Tibial artery (tissue), 4 donors: Measurements from ENCODE around the gene PDE1C.

ENCODE experiments used
- DNase-seq, 2 donors: peaks; one replicate each; pipeline ENCODE4 v3.0.0-alpha.2; 2019
- H3K27ac ChIP-seq, 2 donors: fragments of 200-600 bp; sonication (generic) in 1 of 2; 1 replicate in 1 of 2; 2 replicates in 1 of 2; pipeline ENCODE4 v1.5.1; 2018 to 2019; ENCODE audit warnings: mild to moderate bottlenecking in 1 of 2
- H3K27me3 ChIP-seq, 2 donors: fragments of 200-600 bp; sonication (generic) in 1 of 2; one replicate each; pipeline versions ENCODE4 v1.5.1 to v1.6.0; 2016 to 2019
- H3K36me3 ChIP-seq, 3 donors: fragments of 200-600 bp; sonication (generic) in 2 of 3; one replicate each; pipeline ENCODE4 v1.5.1; 2016 to 2019; ENCODE audit warnings: mild to moderate bottlenecking in 2 of 3
- H3K4me1 ChIP-seq, 4 donors: fragments of 200-600 bp; sonication (generic) in 2 of 4; 1 replicate in 3 of 4; 2 replicates in 1 of 4; pipeline ENCODE4 v1.5.1; 2016 to 2019
- H3K4me3 ChIP-seq, 2 donors: fragments of 200-600 bp; sonication (generic) in 1 of 2; 1 replicate in 1 of 2; 2 replicates in 1 of 2; pipeline ENCODE4 v1.5.1; 2018 to 2019; ENCODE audit warnings: mild to moderate bottlenecking in 2 of 2
- H3K9me3 ChIP-seq, 3 donors: fragments of 200-600 bp; sonication (generic) in 1 of 3; one replicate each; pipeline ENCODE4 v1.5.1; 2016 to 2019
- CTCF ChIP-seq, 2 experiments: fragments of 200-600 bp in 1 of 2; fragments of 450-650 bp in 1 of 2; IDR thresholded peaks; one replicate each; pipeline ENCODE4 v1.5.1; 2017 to 2019; ENCODE audit warnings: antibody characterized with exemption in 2 of 2, mild to moderate bottlenecking in 1 of 2, moderate library complexity in 1 of 2
- intact Hi-C: fragments of 100-400 bp; cut with DNase I; formaldehyde crosslinking; loops from one replicate; pipeline ENCODE4 v1.15.0; 2023; ENCODE audit warnings: low total_unique reads

Gene PDE1C

GRCh38 chr7:31925753-31926454 is 144.3 kb downstream of the PDE1C start:
- TF ChIP-seq CTCF (IDR thresholded peaks at IDR 0.05) = no peak
- no peak overlapping the region for H3K4me3 ChIP-seq
- H3K9me3 ChIP-seq = no peaks in the 10 kb centered on the region
- no peak for DNase-seq
- no peaks in the 10 kb centered on the region for H3K36me3 ChIP-seq
- H3K27ac ChIP-seq = no peak overlapping the region
- no peaks in the 10 kb centered on the region for H3K27me3 ChIP-seq
- no peaks in the 10 kb centered on the region for H3K4me1 ChIP-seq
- intact Hi-C loops = no loop called here

DNA sequence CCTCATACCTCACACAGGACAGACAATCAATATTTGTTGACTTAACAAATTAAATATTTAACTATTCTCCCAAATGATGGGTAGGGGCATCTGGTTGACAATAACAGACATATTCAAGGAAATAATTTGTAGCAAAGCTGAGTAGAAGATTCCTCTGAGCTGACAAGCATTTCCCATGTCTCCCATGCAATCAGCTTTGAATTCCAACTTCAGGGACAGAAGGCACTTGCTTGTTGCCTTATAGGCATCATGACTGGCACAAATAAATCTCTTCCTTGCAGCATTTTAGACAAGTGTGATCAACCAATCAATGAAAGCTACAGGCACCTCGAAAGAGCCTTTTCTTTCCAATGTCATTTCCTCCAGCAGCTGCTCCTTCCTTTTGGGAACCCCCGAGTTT is 146.0 kb downstream of the PDE1C start:
- H3K27me3 ChIP-seq = no peaks in the 10 kb centered on the region
- no peak for TF ChIP-seq CTCF (IDR thresholded peaks at IDR 0.05)

GRCh38 chr7:31922848-31923247 is 147.4 kb downstream of the PDE1C start:
- Histone ChIP-seq H3K27me3 (no peaks in the 10 kb centered on the region), H3K36me3 (no peaks in the 10 kb centered on the region), H3K4me3 (no peak overlapping the region), H3K9me3 (no peaks in the 10 kb centered on the region), H3K27ac (no peak overlapping the region), H3K4me1 (peaks cover 0 to 10% (median 0%) of the 10 kb centered on the region in 4 donors)
- TF ChIP-seq CTCF (IDR thresholded peaks at IDR 0.05) = no peak
- no peak for DNase-seq
- intact Hi-C loops = no loop called here

More for the DNA sequence above, 146.0 kb downstream of the PDE1C start:
- H3K9me3 ChIP-seq = no peaks in the 10 kb centered on the region
- H3K4me3 ChIP-seq = no peak overlapping the region
- no peak overlapping the region for H3K27ac ChIP-seq
- no peak for DNase-seq
- intact Hi-C loops = no loop called here
- no peaks in the 10 kb centered on the region for H3K4me1 ChIP-seq
- no peaks in the 10 kb centered on the region for H3K36me3 ChIP-seq

GRCh38 chr7:31921047-31921446 is 149.2 kb downstream of the PDE1C start:
- Histone ChIP-seq H3K27ac (no peak overlapping the region), H3K4me1 (peaks cover 0 to 10% (median 0%) of the 10 kb centered on the region in 4 donors), H3K36me3 (no peaks in the 10 kb centered on the region), H3K27me3 (no peaks in the 10 kb centered on the region), H3K9me3 (no peaks in the 10 kb centered on the region), H3K4me3 (no peak overlapping the region)
- no peak for TF ChIP-seq CTCF (IDR thresholded peaks at IDR 0.05)
- DNase-seq = no peak
- intact Hi-C loops = no loop called here

DNA sequence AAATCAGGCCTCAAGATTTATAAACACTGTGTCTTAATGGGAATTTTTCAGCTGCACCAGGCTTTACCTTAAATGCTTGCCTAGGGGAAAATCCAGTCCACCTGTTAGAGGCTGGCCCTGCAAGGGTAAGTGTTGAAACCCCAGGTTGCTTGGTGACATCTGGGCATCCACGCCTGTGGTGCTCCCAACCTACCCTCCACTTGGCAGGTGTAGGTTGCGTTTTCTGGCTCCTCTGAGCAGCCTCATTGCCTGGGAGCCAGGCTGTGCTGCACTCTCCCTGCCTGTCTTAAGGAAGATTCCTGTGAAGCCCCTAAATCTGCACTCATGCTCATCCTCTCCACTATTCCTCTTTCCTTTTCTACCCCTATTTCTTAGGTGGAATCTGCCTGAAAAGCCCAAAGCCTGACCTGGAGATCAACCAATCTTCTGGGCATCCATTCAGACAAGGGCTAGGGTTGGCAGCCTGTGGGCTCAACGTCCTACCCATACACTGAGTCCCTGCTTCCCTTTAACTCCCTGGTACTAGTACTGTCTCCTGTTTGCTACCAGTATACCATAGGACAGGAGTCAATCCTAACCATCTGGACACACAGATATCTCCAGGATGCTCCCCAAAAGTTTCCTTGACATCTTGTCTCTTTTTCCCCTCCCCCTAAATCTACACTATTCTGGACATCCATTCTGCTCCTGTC is 150.4 kb downstream of the PDE1C start:
- intact Hi-C loops = no loop called here

More for the DNA sequence above, 150.4 kb downstream of the PDE1C start:
- no peaks in the 10 kb centered on the region for H3K27me3 ChIP-seq
- no peak overlapping the region for H3K27ac ChIP-seq
- peaks cover 0 to 10% (median 0%) of the 10 kb centered on the region in 4 donors for H3K4me1 ChIP-seq
- no peak for TF ChIP-seq CTCF (IDR thresholded peaks at IDR 0.05)
- H3K4me3 ChIP-seq = no peak overlapping the region
- H3K9me3 ChIP-seq = no peaks in the 10 kb centered on the region
- H3K36me3 ChIP-seq = no peaks in the 10 kb centered on the region
- no peak for DNase-seq
